Stimulated activated CD4-positive, alpha-beta T cell treated with anti-CD3 and anti-CD28 coated beads, Interleukin-2, amount 100 ng/mL, for 24 hours (primary cell): ENCODE results near the gene PHACTR2.
A peak's percentile ranks its signal among the peaks of the same experiment; 100 is the strongest.
"Not testable (repeated sequence)": the region's sequence is repeated elsewhere in the genome, so short reads cannot be mapped to it uniquely, and the experiment has no call there.

ENCODE experiments used
- DNase-seq, 2 donors: peaks; one replicate each; pipeline ENCODE4 v3.0.0-alpha.2; 2020

PHACTR2 gene

GRCh38 chr6:143772116-143773086 lies 94.6 kb downstream of the PHACTR2 start:
- no peak for DNase-seq

GRCh38 chr6:143773506-143774150 lies 95.9 kb downstream of the PHACTR2 start:
- DNase-seq, result no peak

- no peak for DNase-seq
Measured at GRCh38 chr6:143774347-143774746, 96.6 kb downstream of the PHACTR2 start.

- DNase-seq, result no peak
Measured at GRCh38 chr6:143775336-143775735, 97.6 kb downstream of the PHACTR2 start.

GRCh38 chr6:143778926-143779325 lies 101.2 kb downstream of the PHACTR2 start:
- DNase-seq, result no peak

GRCh38 chr6:143782481-143782880 lies 104.7 kb downstream of the PHACTR2 start:
- no peak for DNase-seq

- DNase-seq, result no peak
Measured at GRCh38 chr6:143783077-143783476, 105.3 kb downstream of the PHACTR2 start.

GRCh38 chr6:143784316-143784715 lies 106.6 kb downstream of the PHACTR2 start:
- no peak for DNase-seq

GRCh38 chr6:143786371-143786770 lies 108.6 kb downstream of the PHACTR2 start:
- DNase-seq, result not testable (repeated sequence)

- DNase-seq, result no peak
Measured at GRCh38 chr6:143792402-143793279, 114.9 kb downstream of the PHACTR2 start.

- DNase-seq, result no peak
Measured at GRCh38 chr6:143793280-143793619, 115.5 kb downstream of the PHACTR2 start.

GRCh38 chr6:143796551-143796950 lies 118.8 kb downstream of the PHACTR2 start:
- not testable (repeated sequence) for DNase-seq

GRCh38 chr6:143798487-143798886 lies 120.7 kb downstream of the PHACTR2 start:
- DNase-seq, result not testable (repeated sequence)

- DNase-seq, result no peak
Measured at GRCh38 chr6:143802833-143803565, 125.2 kb downstream of the PHACTR2 start.

- DNase-seq, result no peak
Measured at GRCh38 chr6:143803769-143804568, 126.2 kb downstream of the PHACTR2 start.

GRCh38 chr6:143804835-143805239 lies 127.1 kb downstream of the PHACTR2 start:
- DNase-seq, result no peak

GRCh38 chr6:143806282-143807102 lies 128.7 kb downstream of the PHACTR2 start:
- DNase-seq, result peak; percentile 85 to 86

GRCh38 chr6:143807103-143807772 lies 129.5 kb downstream of the PHACTR2 start:
- DNase-seq, result no peak

- no peak for DNase-seq
Measured at GRCh38 chr6:143810745-143811144, 133.0 kb downstream of the PHACTR2 start.
